NCI-H748 (cell line): ENCODE results near the gene RAB3IL1.

Source experiments
- DNase-seq: peaks from one replicate; lab custom pipeline; 2025; ENCODE audit not compliant: unreplicated experiment; lab: John Stamatoyannopoulos, UW

Gene RAB3IL1

GRCh38 chr11:61905801-61906521, 11.4 kb downstream of the RAB3IL1 start:
- no peak for DNase-seq

DNA sequence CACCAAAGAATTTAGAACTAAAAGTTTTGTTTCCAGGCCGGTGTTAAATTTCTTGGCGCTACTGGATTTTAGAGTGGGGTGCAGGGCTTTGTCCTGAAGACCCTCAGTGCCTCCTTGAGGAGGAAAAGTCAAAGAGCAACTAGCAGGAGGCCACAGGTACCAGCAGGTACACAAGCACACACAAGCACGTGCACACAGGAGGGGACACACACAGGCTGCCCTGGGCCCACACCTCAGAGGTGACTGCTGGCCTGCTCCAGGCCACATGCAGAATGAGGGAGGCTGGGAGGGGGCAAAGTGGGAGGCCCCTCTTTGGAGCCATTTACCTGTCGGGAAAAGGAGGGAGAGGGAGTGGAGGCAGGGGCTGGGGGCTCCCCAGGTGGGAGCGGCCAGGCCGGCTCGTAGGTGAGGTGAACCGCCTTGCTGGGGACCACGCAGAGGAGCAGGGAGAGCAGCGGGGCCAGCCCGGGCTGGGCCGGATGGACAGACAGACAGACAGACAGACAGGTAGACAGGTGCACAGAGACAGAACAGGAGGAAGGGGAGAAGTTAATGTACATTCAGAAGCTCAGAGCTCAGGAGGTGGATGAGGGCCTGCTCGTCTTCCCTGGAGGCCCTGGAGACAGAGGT, 12.2 kb downstream of the RAB3IL1 start:
- DNase-seq = no peak

- DNase-seq = no peak
Measured at GRCh38 chr11:61904539-61905048, 12.8 kb downstream of the RAB3IL1 start.

- DNase-seq = no peak
Measured at GRCh38 chr11:61903845-61904244, 13.5 kb downstream of the RAB3IL1 start.

DNA sequence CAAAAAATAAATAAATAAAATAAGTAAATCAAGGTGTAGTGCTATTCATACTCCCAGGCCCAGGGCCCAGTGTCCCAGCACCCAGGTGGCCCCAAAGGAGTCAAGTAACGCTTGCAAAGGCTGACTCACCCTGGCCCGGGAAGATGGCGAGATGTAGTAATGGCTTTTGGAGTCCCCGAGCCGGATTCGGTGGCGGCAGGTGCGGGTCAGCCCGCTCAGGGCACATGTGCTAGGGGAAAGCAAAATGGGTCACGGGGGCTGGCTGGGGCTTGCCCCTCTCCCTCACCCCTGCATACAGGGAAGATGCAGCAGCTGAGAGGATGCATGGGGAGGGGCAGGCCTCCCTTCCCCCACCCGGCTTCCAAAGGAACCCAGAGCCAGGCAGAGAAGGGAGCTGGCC, 15.1 kb downstream of the RAB3IL1 start:
- no peak for DNase-seq

DNA sequence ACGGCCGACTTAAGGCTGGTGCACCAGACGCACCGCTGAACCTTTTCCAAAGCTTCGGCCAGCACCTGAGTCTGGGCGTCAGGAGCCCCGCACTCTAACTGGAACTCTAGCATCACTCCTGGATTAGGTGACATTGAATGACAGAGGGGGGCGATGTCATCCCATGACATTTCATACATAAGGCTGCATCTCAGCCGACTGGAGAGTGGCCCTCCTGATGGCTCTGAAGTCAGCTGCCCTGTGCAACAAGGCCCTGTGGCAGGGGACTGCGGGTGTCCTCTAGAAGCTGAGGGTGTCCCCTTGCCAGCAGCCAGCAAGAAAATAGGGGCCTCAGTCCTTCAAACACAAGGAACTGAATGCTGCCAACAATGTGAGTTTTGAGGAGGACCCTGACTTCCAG, 16.0 kb downstream of the RAB3IL1 start:
- DNase-seq = no peak

GRCh38 chr11:61900251-61900650, 17.1 kb downstream of the RAB3IL1 start:
- DNase-seq = no peak

DNA sequence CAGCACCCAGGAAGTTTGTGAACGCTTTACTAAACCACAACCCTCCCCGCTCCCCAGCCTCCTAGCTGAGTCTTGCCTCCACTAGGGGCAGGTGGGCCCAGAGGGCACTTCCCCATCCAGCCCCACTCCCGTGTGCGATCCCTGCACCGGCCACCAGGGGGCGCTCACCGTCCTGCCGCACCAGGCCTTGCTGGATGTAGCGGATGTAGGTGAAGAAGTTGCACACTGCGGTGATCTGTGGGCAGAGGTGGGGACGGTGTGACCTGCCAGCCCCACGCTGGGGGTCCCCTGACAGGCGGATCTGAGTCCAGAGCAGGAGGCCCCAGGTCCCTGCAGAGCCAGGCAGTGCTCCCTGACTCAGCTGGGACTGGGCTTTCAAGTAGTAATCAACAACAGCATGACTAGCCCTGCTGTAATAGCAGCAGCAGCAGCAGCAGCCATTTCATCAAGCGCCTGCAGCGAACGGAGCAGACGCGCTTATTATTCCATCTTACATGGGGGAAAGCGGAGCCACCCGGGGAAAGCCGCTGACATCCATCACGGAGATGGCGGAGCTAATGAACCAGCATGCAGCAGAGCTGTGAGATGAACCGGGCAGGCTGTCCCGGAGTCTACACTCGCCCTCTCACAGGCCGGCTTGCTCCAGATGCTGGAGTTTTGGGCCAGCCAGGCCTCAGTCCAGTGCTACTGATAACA, 18.1 kb downstream of the RAB3IL1 start:
- peak; percentile 75 for DNase-seq

DNA sequence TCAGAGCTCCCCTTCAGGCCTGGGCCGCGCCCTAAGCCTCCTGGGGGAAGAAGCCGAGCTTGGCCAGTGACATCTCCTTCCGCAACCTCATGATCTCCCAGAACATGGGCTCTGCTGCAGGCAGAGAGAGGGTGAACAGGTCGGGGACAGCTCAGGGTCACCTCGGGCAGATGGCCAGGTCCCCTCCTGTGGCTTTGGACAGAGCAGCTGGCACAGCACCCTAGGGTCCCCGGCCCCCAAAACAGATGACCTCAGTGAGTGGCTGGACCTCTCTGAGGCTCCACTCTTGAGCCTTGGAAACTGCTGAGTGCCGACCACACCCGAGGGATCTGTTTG, 19.2 kb downstream of the RAB3IL1 start:
- DNase-seq = no peak

GRCh38 chr11:61897387-61898246, 19.7 kb downstream of the RAB3IL1 start:
- peak; percentile 68 for DNase-seq

- no peak for DNase-seq
Measured at GRCh38 chr11:61896665-61897386, 20.5 kb downstream of the RAB3IL1 start.

DNA sequence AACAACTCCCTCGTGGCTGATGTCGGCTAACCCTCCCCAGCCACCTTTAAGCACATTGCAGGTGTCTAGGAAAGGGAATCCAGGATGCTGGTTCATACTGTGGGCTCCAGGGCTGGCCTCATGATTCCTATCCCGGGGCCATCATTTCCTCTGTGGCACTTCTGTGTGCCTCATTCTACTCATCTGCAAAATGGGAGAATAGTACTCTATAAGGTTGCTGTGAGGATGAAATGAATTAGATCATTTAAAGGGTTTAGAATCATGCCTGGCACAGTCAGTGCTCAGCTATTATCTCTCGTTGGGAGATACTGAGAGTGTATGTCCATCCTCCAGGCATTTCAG, 21.7 kb downstream of the RAB3IL1 start:
- DNase-seq = no peak

DNA sequence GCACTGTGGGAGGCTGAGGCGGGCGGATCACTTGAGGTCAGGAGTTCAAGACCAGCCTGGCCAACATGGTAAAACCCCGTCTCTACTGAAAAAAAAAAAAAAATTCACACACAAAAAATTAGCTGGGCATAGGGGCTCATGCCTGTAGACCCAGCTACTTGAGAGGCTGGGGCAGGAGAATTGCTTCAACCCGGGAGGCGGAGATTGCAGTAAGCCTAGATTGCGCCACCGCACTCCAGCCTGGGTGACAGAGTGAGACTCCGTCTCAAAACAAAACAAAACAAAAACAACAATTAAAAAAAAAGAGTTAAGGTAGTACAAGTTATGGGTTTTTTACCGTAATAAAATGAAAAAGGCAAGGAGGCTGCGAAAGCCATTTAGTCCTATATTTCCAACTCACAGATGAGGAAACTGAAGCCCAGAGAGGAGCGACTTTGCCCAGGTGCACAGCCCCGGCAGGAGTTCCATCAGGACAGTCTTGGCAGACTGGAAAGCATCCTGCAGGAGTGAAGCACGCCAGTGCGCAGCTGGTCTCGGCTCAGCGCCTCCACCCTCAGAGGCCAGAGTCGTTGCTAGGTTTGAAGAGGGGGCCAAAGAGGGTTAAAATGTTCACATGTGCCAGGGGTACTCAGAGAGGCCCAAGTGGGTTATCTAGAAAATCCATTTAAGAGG, 22.2 kb downstream of the RAB3IL1 start:
- no peak for DNase-seq

GRCh38 chr11:61893981-61894380, 23.4 kb downstream of the RAB3IL1 start:
- no peak for DNase-seq

DNA sequence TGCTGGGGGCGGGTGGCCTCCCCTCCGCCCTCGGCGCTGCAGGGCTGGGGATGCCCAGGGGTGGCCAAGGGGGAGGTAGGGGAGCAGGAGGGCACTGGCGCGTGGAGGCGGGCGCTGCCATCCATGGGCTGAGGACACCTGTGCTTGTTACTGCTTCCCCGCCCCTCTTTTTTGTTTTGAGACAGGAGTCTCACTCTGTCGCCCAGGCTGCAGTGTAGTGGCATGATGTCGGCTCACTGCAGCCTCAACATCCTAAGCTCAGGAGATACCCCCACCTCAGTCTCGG, 25.3 kb downstream of the RAB3IL1 start:
- DNase-seq = peak; percentile 81

GRCh38 chr11:61891331-61892084, 25.9 kb downstream of the RAB3IL1 start, which contains the start of gene FADS3:
Gene FADS3 (minus strand): TSS chr11:61891545. CDS start chr11:61891381, 164 bp downstream.
- peak; percentile 94 for DNase-seq

- peak; percentile 71 for DNase-seq
Measured at GRCh38 chr11:61890529-61891330, 26.6 kb downstream of the RAB3IL1 start.

- DNase-seq = no peak
Measured at GRCh38 chr11:61889831-61890230, 27.5 kb downstream of the RAB3IL1 start.

- DNase-seq = no peak
Measured at GRCh38 chr11:61888590-61888989, 28.8 kb downstream of the RAB3IL1 start.
